ENCODE results near the gene NAA60. TPM values are rescaled to one million over a fixed set of nuclear protein-coding genes. Genes with fewer than 3 reads are reported as not detected.

NAA60 gene
- polyA plus RNA-seq, 1 donor from 2014 or later: 32.0 TPM

DNA sequence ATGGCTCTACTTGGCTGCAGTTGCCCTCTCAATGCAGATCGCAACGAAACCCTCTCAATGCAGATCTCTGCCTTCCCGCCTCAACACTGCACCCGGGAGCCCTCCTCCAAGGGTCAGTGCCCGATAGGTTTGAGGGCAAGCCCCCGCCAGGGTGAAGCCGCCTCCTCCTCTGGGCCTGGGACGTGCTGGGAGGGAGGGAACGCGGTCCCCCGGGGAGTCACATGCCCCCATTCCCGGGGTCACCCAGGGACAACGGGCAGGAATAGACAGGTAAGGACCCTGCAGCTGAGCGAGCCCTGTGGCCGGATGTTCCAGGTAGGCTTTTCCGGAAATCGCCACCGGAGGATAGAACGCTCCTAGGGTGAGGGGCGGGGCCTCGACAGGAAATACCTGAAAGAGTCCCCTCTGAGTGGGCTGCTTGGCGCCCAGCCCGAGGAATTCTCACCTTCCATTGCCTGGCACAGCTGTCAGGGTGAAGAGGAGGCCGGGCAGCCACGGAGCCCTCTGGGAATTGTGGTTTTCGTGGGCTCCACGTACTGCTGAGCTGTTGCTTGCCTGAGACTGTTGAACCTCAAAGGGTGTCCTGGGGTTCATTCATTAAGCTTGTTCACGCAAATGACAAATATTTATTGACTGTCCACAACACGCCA, 29.6 kb upstream of the NAA60 start:
- Histone ChIP-seq H3K36me3 (ENCODE audit: insufficient read depth, low read length) (peaks cover 16% of the 10 kb centered on the region), H3F3A (ENCODE audit: insufficient read depth, low read length, poor library complexity, severe bottlenecking) (no peaks in the 10 kb centered on the region), H3K4me3 (ENCODE audit: low read length) (no peak overlapping the region), H3K4me2 (ENCODE audit: low read length) (no peak overlapping the region), H3K27ac (ENCODE audit: low read length) (no peak overlapping the region), H3K9ac (ENCODE audit: low read length) (no peak overlapping the region), H3K9me2 (ENCODE audit: insufficient read depth, low read length) (no peaks in the 10 kb centered on the region), H3K79me2 (replicated peaks; ENCODE audit: insufficient read depth, low read length) (no peaks in the 10 kb centered on the region), H4K20me1 (ENCODE audit: insufficient read depth) (no peaks in the 10 kb centered on the region), H3K27me3 (ENCODE audit: insufficient read depth, low read depth, low read length) (no peaks in the 10 kb centered on the region), H2AFZ (ENCODE audit: low read depth, low read length) (no peak overlapping the region), H3K9me3 (ENCODE audit: low read length) (peaks cover 19% of the 10 kb centered on the region)
- TF ChIP-seq EP300 (conservative IDR thresholded peaks at IDR 0.05; ENCODE audit: poor library complexity, severe bottlenecking) (no peak), SMC3 (conservative IDR thresholded peaks at IDR 0.05; ENCODE audit: poor library complexity) (no peak), POLR2AphosphoS5 (IDR thresholded peaks at IDR 0.05) (no peak), MXI1 (conservative IDR thresholded peaks at IDR 0.05; ENCODE audit: poor library complexity, severe bottlenecking) (no peak), TAF1 (IDR thresholded peaks at IDR 0.05; ENCODE audit: low read depth) (no peak), EZH2 (IDR thresholded peaks at IDR 0.05; ENCODE audit: borderline replicate concordance, insufficient read depth, low read length, poor library complexity, severe bottlenecking) (no peak), RAD21 (conservative IDR thresholded peaks at IDR 0.05) (no peak)
- TF ChIP-seq, protein P1, sequence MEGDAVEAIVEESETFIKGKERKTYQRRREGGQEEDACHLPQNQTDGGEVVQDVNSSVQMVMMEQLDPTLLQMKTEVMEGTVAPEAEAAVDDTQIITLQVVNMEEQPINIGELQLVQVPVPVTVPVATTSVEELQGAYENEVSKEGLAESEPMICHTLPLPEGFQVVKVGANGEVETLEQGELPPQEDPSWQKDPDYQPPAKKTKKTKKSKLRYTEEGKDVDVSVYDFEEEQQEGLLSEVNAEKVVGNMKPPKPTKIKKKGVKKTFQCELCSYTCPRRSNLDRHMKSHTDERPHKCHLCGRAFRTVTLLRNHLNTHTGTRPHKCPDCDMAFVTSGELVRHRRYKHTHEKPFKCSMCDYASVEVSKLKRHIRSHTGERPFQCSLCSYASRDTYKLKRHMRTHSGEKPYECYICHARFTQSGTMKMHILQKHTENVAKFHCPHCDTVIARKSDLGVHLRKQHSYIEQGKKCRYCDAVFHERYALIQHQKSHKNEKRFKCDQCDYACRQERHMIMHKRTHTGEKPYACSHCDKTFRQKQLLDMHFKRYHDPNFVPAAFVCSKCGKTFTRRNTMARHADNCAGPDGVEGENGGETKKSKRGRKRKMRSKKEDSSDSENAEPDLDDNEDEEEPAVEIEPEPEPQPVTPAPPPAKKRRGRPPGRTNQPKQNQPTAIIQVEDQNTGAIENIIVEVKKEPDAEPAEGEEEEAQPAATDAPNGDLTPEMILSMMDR (IDR thresholded peaks at IDR 0.05; ENCODE audit: poor library complexity, severe bottlenecking): no peak
- TF ChIP-seq, protein P2, sequence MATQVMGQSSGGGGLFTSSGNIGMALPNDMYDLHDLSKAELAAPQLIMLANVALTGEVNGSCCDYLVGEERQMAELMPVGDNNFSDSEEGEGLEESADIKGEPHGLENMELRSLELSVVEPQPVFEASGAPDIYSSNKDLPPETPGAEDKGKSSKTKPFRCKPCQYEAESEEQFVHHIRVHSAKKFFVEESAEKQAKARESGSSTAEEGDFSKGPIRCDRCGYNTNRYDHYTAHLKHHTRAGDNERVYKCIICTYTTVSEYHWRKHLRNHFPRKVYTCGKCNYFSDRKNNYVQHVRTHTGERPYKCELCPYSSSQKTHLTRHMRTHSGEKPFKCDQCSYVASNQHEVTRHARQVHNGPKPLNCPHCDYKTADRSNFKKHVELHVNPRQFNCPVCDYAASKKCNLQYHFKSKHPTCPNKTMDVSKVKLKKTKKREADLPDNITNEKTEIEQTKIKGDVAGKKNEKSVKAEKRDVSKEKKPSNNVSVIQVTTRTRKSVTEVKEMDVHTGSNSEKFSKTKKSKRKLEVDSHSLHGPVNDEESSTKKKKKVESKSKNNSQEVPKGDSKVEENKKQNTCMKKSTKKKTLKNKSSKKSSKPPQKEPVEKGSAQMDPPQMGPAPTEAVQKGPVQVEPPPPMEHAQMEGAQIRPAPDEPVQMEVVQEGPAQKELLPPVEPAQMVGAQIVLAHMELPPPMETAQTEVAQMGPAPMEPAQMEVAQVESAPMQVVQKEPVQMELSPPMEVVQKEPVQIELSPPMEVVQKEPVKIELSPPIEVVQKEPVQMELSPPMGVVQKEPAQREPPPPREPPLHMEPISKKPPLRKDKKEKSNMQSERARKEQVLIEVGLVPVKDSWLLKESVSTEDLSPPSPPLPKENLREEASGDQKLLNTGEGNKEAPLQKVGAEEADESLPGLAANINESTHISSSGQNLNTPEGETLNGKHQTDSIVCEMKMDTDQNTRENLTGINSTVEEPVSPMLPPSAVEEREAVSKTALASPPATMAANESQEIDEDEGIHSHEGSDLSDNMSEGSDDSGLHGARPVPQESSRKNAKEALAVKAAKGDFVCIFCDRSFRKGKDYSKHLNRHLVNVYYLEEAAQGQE (IDR thresholded peaks at IDR 0.05; ENCODE audit: borderline replicate concordance): no peak

DNA sequence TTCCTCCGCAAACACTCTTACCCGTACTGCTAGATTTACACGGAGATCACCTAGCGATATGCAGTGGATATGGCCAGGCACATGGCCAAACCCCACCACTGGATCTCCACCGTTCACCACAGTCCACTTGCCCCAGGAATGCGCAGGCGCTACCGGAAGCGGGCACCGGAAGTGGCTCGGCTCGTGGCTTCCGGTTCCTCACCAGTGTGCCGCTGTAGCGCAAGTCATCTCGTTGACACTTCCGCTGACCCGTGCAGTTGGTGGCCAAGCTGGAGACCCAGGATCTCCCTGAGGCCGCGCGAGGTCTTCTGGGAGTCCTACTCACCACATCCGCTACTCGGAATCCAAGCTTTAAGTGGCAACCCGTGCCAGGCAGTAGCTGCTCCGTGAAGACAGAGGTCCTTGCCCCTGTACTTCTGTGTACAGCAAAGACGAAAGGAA, 11.7 kb upstream of the NAA60 start:
- H2AFZ ChIP-seq (ENCODE audit: low read depth, low read length): no peak overlapping the region

More for the DNA sequence above, 11.7 kb upstream of the NAA60 start:
- Histone ChIP-seq H3K27ac (ENCODE audit: low read length) (no peak overlapping the region), H3K9me3 (ENCODE audit: low read length) (no peaks in the 10 kb centered on the region), H3K4me3 (ENCODE audit: low read length) (no peak overlapping the region), H3K9me2 (ENCODE audit: insufficient read depth, low read length) (no peaks in the 10 kb centered on the region), H3K27me3 (ENCODE audit: insufficient read depth, low read depth, low read length) (no peaks in the 10 kb centered on the region), H3K9ac (ENCODE audit: low read length) (no peak overlapping the region), H3K79me2 (replicated peaks; ENCODE audit: insufficient read depth, low read length) (no peaks in the 10 kb centered on the region), H3F3A (ENCODE audit: insufficient read depth, low read length, poor library complexity, severe bottlenecking) (no peaks in the 10 kb centered on the region), H4K20me1 (ENCODE audit: insufficient read depth) (no peaks in the 10 kb centered on the region), H3K4me2 (ENCODE audit: low read length) (no peak overlapping the region), H3K36me3 (ENCODE audit: insufficient read depth, low read length) (no peaks in the 10 kb centered on the region)
- TF ChIP-seq SMC3 (conservative IDR thresholded peaks at IDR 0.05; ENCODE audit: poor library complexity) (no peak), POLR2AphosphoS5 (IDR thresholded peaks at IDR 0.05) (no peak), MXI1 (conservative IDR thresholded peaks at IDR 0.05; ENCODE audit: poor library complexity, severe bottlenecking) (no peak), RAD21 (conservative IDR thresholded peaks at IDR 0.05) (no peak), EZH2 (IDR thresholded peaks at IDR 0.05; ENCODE audit: borderline replicate concordance, insufficient read depth, low read length, poor library complexity, severe bottlenecking) (no peak), TAF1 (IDR thresholded peaks at IDR 0.05; ENCODE audit: low read depth) (no peak), EP300 (conservative IDR thresholded peaks at IDR 0.05; ENCODE audit: poor library complexity, severe bottlenecking) (no peak)
- TF ChIP-seq, protein P2 (IDR thresholded peaks at IDR 0.05; ENCODE audit: borderline replicate concordance): no peak
- TF ChIP-seq, protein P1 (IDR thresholded peaks at IDR 0.05; ENCODE audit: poor library complexity, severe bottlenecking): no peak

Measured in neural cell (in vitro differentiated cells).